Ascending aorta (tissue), 2 donors: ENCODE results near the gene E2F2. TPM values are rescaled to one million over a fixed set of nuclear protein-coding genes. Genes with fewer than 3 reads are reported as not detected.

ENCODE experiments used
- DNase-seq, 2 donors: peaks; one replicate each; pipeline ENCODE4 v3.0.0-alpha.2; 2019; ENCODE audit warnings: low spot score in 2 of 2
- H3K27ac ChIP-seq, 2 donors: fragments of 200-600 bp; sonication (generic); one replicate each; pipeline ENCODE4 v1.5.1; 2016 to 2017; ENCODE audit warnings: mild to moderate bottlenecking in 1 of 2
- H3K27me3 ChIP-seq: fragments of 200-600 bp; sonication (generic); one replicate; pipeline ENCODE4 v1.5.1; 2017
- H3K36me3 ChIP-seq, 2 donors: fragments of 200-600 bp; sonication (generic); one replicate each; pipeline ENCODE4 v1.5.1; 2016
- H3K4me1 ChIP-seq, 2 donors: fragments of 200-600 bp; sonication (generic); one replicate each; pipeline ENCODE4 v1.5.1; 2016 to 2017; ENCODE audit warnings: mild to moderate bottlenecking in 1 of 2
- H3K4me3 ChIP-seq, 2 donors: fragments of 200-600 bp; sonication (generic); one replicate each; pipeline ENCODE4 v1.5.1; 2016 to 2017; ENCODE audit warnings: mild to moderate bottlenecking in 1 of 2
- H3K9me3 ChIP-seq, 2 donors: fragments of 200-600 bp; sonication (generic); one replicate each; pipeline ENCODE4 v1.5.1; 2016
- CTCF ChIP-seq, 3 experiments: fragments of 200-600 bp in 2 of 3; fragments of 450-650 bp in 1 of 3; sonication (generic) in 2 of 3; IDR thresholded peaks; one replicate each; pipeline ENCODE4 v1.5.1; 2016 to 2019; ENCODE audit warnings: antibody characterized with exemption in 3 of 3, mild to moderate bottlenecking in 1 of 3, moderate library complexity in 1 of 3
- intact Hi-C: fragments of 100-400 bp; cut with DNase I; formaldehyde crosslinking; loops from one replicate; pipeline ENCODE4 v1.15.1; 2023
- total RNA-seq: library from RNA; depleted of rRNA; stranded (reverse); fragments of >200 nt; gene quantifications from one replicate; pipeline ENCODE4 v1.1.0, GENCODE V29; 2016

The E2F2 gene
- total RNA-seq, 1 donor from 2014 or later, result not detected

- Histone ChIP-seq H3K27ac (peak overlapping the region; percentile 20 to 63), H3K4me1 (peaks cover 4 to 19% of the 10 kb centered on the region in 2 donors), H3K27me3 (no peaks in the 10 kb centered on the region), H3K36me3 (no peaks in the 10 kb centered on the region), H3K9me3 (no peaks in the 10 kb centered on the region), H3K4me3 (no peak overlapping the region)
- no peak for TF ChIP-seq CTCF (IDR thresholded peaks at IDR 0.05)
- intact Hi-C loops, result no loop called here
- peak in 1 of 2 donors; percentile 75 for DNase-seq
Observed at GRCh38 chr1:23470282-23471070, 60.6 kb downstream of the E2F2 start.

GRCh38 chr1:23469372-23469982 is 61.6 kb downstream of the E2F2 start:
- TF ChIP-seq CTCF (IDR thresholded peaks at IDR 0.05), result no peak
- H3K9me3 ChIP-seq, result no peaks in the 10 kb centered on the region
- no peaks in the 10 kb centered on the region for H3K36me3 ChIP-seq
- H3K4me3 ChIP-seq, result no peak overlapping the region
- no peaks in the 10 kb centered on the region for H3K27me3 ChIP-seq
- peaks cover 0 to 11% of the 10 kb centered on the region in 2 donors for H3K4me1 ChIP-seq
- intact Hi-C loops, result no loop called here
- no peak for DNase-seq
- peak overlapping the region in 1 of 2 donors; percentile 63 for H3K27ac ChIP-seq

- no peak for DNase-seq
- TF ChIP-seq CTCF (IDR thresholded peaks at IDR 0.05), result no peak
- no peak overlapping the region for H3K4me3 ChIP-seq
- H3K4me1 ChIP-seq, result peaks cover 0 to 9% of the 10 kb centered on the region in 2 donors
- no peak overlapping the region for H3K27ac ChIP-seq
- H3K36me3 ChIP-seq, result no peaks in the 10 kb centered on the region
- H3K27me3 ChIP-seq, result no peaks in the 10 kb centered on the region
- intact Hi-C loops, result no loop called here
- no peaks in the 10 kb centered on the region for H3K9me3 ChIP-seq
Observed at GRCh38 chr1:23466423-23466989, 64.5 kb downstream of the E2F2 start.

- TF ChIP-seq CTCF (IDR thresholded peaks at IDR 0.05), result no peak
- Histone ChIP-seq H3K36me3 (no peaks in the 10 kb centered on the region), H3K4me3 (no peak overlapping the region), H3K4me1 (no peaks in the 10 kb centered on the region), H3K9me3 (no peaks in the 10 kb centered on the region), H3K27me3 (no peaks in the 10 kb centered on the region), H3K27ac (no peak overlapping the region)
- intact Hi-C loops, result no loop called here
- DNase-seq, result no peak
Observed at GRCh38 chr1:23463286-23463685, 67.7 kb downstream of the E2F2 start.

GRCh38 chr1:23462766-23463165 is 68.3 kb downstream of the E2F2 start:
- DNase-seq, result no peak
- no peak overlapping the region for H3K4me3 ChIP-seq
- no peaks in the 10 kb centered on the region for H3K4me1 ChIP-seq
- no peak overlapping the region for H3K27ac ChIP-seq
- H3K27me3 ChIP-seq, result no peaks in the 10 kb centered on the region
- intact Hi-C loops, result no loop called here
- TF ChIP-seq CTCF (IDR thresholded peaks at IDR 0.05), result no peak
- H3K36me3 ChIP-seq, result no peaks in the 10 kb centered on the region
- H3K9me3 ChIP-seq, result no peaks in the 10 kb centered on the region
